GM19395 (cell line): ENCODE results near the gene TMEM41A.
"Not testable (repeated sequence)": the region's sequence is repeated elsewhere in the genome, so short reads cannot be mapped to it uniquely, and the experiment has no call there.

Source experiments
- ATAC-seq: cut with Tn5 transposase; IDR thresholded peaks from one replicate; pipeline ENCODE4 v1.9.1; 2021; ENCODE audit warnings: mild to moderate bottlenecking, moderate library complexity; ENCODE audit not compliant: unreplicated experiment

Gene TMEM41A

GRCh38 chr3:185489462-185489861 lies 9.4 kb downstream of the TMEM41A start:
- no peak for ATAC-seq

GRCh38 chr3:185488465-185488864 lies 10.4 kb downstream of the TMEM41A start:
- no peak for ATAC-seq

GRCh38 chr3:185486394-185486793 lies 12.4 kb downstream of the TMEM41A start:
- no peak for ATAC-seq

- no peak for ATAC-seq
Measured at GRCh38 chr3:185484296-185484695, 14.5 kb downstream of the TMEM41A start.

- no peak for ATAC-seq
Measured at GRCh38 chr3:185479373-185479945, 19.4 kb downstream of the TMEM41A start.

- ATAC-seq, result no peak
Measured at GRCh38 chr3:185477316-185477715, 21.5 kb downstream of the TMEM41A start.

- ATAC-seq, result not testable (repeated sequence)
Measured at GRCh38 chr3:185474922-185475321, 23.9 kb downstream of the TMEM41A start.

- no peak for ATAC-seq
Measured at GRCh38 chr3:185473290-185473815, 25.5 kb downstream of the TMEM41A start.

GRCh38 chr3:185470323-185470722 lies 28.5 kb downstream of the TMEM41A start:
- ATAC-seq, result no peak

GRCh38 chr3:185469542-185469941 lies 29.3 kb downstream of the TMEM41A start:
- ATAC-seq, result no peak

GRCh38 chr3:185466123-185466522 lies 32.7 kb downstream of the TMEM41A start:
- not testable (repeated sequence) for ATAC-seq

GRCh38 chr3:185465471-185465870 lies 33.4 kb downstream of the TMEM41A start:
- ATAC-seq, result no peak

- no peak for ATAC-seq
Measured at GRCh38 chr3:185460719-185461350, 38.0 kb downstream of the TMEM41A start.

GRCh38 chr3:185460309-185460708 lies 38.5 kb downstream of the TMEM41A start:
- no peak for ATAC-seq

- ATAC-seq, result no peak
Measured at GRCh38 chr3:185457376-185457775, 41.5 kb downstream of the TMEM41A start.

- ATAC-seq, result not testable (repeated sequence)
Measured at GRCh38 chr3:185451432-185451831, 47.4 kb downstream of the TMEM41A start.

- no peak for ATAC-seq
Measured at GRCh38 chr3:185448107-185448506, 50.7 kb downstream of the TMEM41A start.

- no peak for ATAC-seq
Measured at GRCh38 chr3:185444329-185444728, 54.5 kb downstream of the TMEM41A start.

- no peak for ATAC-seq
Measured at GRCh38 chr3:185442031-185442430, 56.8 kb downstream of the TMEM41A start.

GRCh38 chr3:185439745-185440466 lies 58.9 kb downstream of the TMEM41A start:
- no peak for ATAC-seq
